Activated T-helper 1 cell treated with anti-CD3 and anti-CD28 coated beads, Interleukin-12 subunit alpha, Interleukin-12 subunit beta, Interleukin-2, Interleukin-4 antibody, amounts not matched to agents 30 ng/mL and 10 ng/mL and 1 ng/mL, durations not matched to agents 14 hours and 24 hours and 36 hours (primary cell): ENCODE results near the gene MCMBP. TPM values are rescaled to one million over a fixed set of nuclear protein-coding genes. Genes with fewer than 3 reads are reported as not detected.
"Not testable (repeated sequence)": the region's sequence is repeated elsewhere in the genome, so short reads cannot be mapped to it uniquely, and the experiment has no call there.

Source experiments
- DNase-seq: peaks from one replicate; pipeline ENCODE4 v3.0.0; 2021; ENCODE audit warnings: low spot score
- H3K27ac Mint-ChIP-seq: one replicate; pipeline ENCODE4 v1.8.0; 2021; ENCODE audit warnings: mild to moderate bottlenecking, mixed read lengths
- H3K27me3 Mint-ChIP-seq: one replicate; pipeline ENCODE4 v1.8.0; 2022; ENCODE audit warnings: mild to moderate bottlenecking, moderate library complexity, mixed read lengths; ENCODE audit not compliant: insufficient read depth
- H3K36me3 Mint-ChIP-seq: one replicate; pipeline ENCODE4 v1.8.0; 2021; ENCODE audit warnings: low read depth, mixed read lengths
- H3K4me1 Mint-ChIP-seq: one replicate; pipeline ENCODE4 v1.8.0; 2021; ENCODE audit warnings: low read depth, mixed read lengths
- H3K4me3 Mint-ChIP-seq: one replicate; pipeline ENCODE4 v1.8.0; 2021; ENCODE audit warnings: mild to moderate bottlenecking, moderate library complexity, mixed read lengths
- H3K9me3 Mint-ChIP-seq: one replicate; pipeline ENCODE4 v1.8.0; 2021; ENCODE audit warnings: mixed read lengths
- intact Hi-C: fragments of 100-400 bp; cut with micrococcal nuclease; formaldehyde crosslinking; loops from one replicate; pipeline ENCODE4 v1.15.1; 2024
- total RNA-seq: library from RNA; stranded (reverse); gene quantifications from 2 replicates; pipeline ENCODE4 v1.2.3, GENCODE V29; 2022

MCMBP gene
- total RNA-seq, 1 donor from 2014 or later = 122 TPM

- Mint-ChIP-seq H3K4me1 (peaks cover 50% of the 10 kb centered on the region), H3K36me3 (peaks cover 20% of the 10 kb centered on the region)
- H3K27me3 Mint-ChIP-seq, H3K9me3 Mint-ChIP-seq, intact Hi-C loops, H3K27ac Mint-ChIP-seq, DNase-seq, H3K4me3 Mint-ChIP-seq: not testable (repeated sequence)
Observed at GRCh38 chr10:119869398-119869797, 3.2 kb downstream of the MCMBP start.

DNA sequence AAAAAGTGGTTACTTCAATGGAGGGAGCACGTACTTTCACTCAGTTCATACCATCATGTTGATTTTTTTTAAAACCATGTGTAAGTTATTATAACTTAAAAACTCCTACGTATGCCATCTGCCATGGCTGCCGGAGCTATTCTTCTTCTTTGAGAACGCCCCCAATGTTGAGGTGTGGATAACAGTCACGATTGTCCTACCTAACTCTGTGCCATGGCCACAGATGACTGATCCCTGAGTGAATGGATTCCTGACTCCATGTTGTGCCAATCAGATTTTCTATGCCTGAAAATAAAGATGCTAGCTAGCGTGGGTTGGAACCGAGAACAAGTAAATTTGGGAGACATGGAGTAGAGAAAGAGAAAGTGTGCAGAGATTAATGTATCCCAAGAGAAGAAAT is 5.3 kb downstream of the MCMBP start:
- no peak for DNase-seq
- Mint-ChIP-seq H3K27ac (no peak overlapping the region), H3K4me1 (peaks cover 55% of the 10 kb centered on the region), H3K4me3 (no peak overlapping the region), H3K9me3 (peaks cover 4% of the 10 kb centered on the region), H3K27me3 (no peaks in the 10 kb centered on the region), H3K36me3 (peaks cover 28% of the 10 kb centered on the region)
- intact Hi-C loops = no loop called here

DNA sequence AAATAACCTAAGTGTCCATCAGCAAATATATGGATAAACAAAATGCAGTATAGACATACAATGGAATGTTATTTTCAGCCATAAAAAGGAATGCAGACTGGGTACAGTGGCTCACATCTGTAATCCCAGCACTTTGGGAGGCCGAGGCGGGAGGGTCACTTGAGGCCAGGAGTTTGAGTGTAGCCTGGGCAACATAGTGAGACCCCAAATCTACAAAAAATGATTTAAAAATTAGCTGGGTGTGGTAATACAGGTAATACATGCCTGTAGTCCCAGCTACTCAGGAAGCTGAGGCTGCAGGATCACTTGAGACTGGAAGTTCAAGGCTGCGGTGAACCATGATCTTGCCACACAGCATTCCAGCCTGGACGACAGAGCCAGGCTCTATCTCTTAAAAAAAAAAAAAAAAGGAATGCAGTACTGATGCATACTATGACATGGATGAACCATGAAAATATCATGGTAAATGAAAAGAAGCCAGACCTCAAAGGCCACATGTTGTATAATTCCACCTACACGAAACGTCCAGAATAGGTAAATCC is 6.9 kb downstream of the MCMBP start:
- Mint-ChIP-seq H3K9me3 (peaks cover 4% of the 10 kb centered on the region), H3K4me3 (no peak overlapping the region), H3K4me1 (peaks cover 55% of the 10 kb centered on the region), H3K36me3 (peaks cover 26% of the 10 kb centered on the region), H3K27me3 (no peaks in the 10 kb centered on the region), H3K27ac (no peak overlapping the region)
- intact Hi-C loops = no loop called here
- no peak for DNase-seq

- peaks cover 63% of the 10 kb centered on the region for H3K4me1 Mint-ChIP-seq
- H3K27ac Mint-ChIP-seq = peak overlapping the region; percentile 52
- no peak for DNase-seq
- intact Hi-C loops = no loop called here
- peaks cover 4% of the 10 kb centered on the region for H3K9me3 Mint-ChIP-seq
- H3K27me3 Mint-ChIP-seq = no peaks in the 10 kb centered on the region
- no peak overlapping the region for H3K4me3 Mint-ChIP-seq
- peaks cover 28% of the 10 kb centered on the region for H3K36me3 Mint-ChIP-seq
Observed at GRCh38 chr10:119863951-119864565, 8.6 kb downstream of the MCMBP start.

DNA sequence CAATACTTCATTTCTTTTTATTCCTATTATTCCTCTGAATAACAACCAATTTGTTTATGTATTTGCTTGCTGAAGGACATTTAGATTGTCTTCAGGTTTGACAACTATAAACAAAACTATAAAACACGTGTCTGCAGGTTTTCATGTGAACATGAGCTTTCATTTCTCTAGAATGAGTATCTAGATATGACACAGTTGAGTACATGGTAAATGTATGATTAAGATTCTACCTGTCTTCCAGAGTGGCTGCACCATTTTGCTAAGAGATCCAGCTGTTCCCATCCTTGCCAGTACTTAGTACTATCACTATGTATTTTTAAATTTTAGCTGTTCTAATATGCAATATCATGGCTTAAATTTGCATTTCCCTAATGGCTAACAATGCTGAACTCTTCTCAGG is 10.1 kb downstream of the MCMBP start:
- intact Hi-C loops = no loop called here
- peaks cover 25% of the 10 kb centered on the region for H3K36me3 Mint-ChIP-seq
- no peak for DNase-seq
- H3K27me3 Mint-ChIP-seq = no peaks in the 10 kb centered on the region
- peaks cover 4% of the 10 kb centered on the region for H3K9me3 Mint-ChIP-seq
- H3K4me1 Mint-ChIP-seq = peaks cover 53% of the 10 kb centered on the region
- no peak overlapping the region for H3K4me3 Mint-ChIP-seq
- no peak overlapping the region for H3K27ac Mint-ChIP-seq

- intact Hi-C loops = no loop called here
- H3K36me3 Mint-ChIP-seq = peaks cover 27% of the 10 kb centered on the region
- no peak for DNase-seq
- no peak overlapping the region for H3K27ac Mint-ChIP-seq
- no peak overlapping the region for H3K4me3 Mint-ChIP-seq
- peaks cover 4% of the 10 kb centered on the region for H3K9me3 Mint-ChIP-seq
- peaks cover 51% of the 10 kb centered on the region for H3K4me1 Mint-ChIP-seq
- no peaks in the 10 kb centered on the region for H3K27me3 Mint-ChIP-seq
Observed at GRCh38 chr10:119860866-119861607, 11.6 kb downstream of the MCMBP start.

DNA sequence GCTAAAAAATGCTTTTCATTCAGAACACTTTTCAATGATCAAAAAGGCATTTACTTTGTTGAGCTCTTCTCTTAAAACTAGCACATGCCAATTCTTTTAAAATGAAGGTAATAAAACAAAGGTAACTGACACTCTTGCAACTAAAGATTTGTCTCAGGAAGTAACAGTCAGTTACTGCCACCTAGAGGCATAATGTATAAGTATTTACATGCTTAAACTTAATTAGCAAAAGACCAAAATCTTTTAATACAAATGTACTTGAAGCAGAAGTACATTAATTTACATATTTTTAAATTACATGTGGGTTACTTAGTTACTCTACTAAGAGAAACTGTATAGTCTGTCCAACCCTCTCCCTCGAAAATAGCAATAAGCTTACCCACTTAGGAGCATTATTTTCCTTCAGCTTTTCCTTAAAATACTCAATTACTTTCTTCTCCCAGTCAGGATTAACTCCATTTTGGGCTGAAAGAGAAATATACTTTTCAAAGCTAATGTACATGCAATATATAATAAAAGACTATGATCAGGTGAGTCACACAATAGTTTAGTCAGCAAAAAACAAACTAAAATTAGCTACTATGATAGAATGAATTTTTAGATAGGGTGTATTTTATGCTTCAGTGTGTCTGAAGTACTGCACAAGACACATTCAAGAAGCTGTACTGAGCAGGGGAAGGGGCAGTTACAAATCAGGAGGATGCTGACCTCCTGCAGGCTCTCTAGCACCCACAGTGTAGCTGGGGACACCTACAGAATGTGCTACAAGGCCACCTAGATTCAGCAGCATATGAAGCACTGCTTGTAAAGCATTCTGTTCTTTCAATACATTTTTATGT is 13.0 kb downstream of the MCMBP start:
- Mint-ChIP-seq H3K4me3 (no peak overlapping the region), H3K27ac (peak overlapping the region; percentile 35), H3K4me1 (peaks cover 45% of the 10 kb centered on the region), H3K9me3 (peaks cover 4% of the 10 kb centered on the region), H3K36me3 (peaks cover 23% of the 10 kb centered on the region), H3K27me3 (no peaks in the 10 kb centered on the region)
- intact Hi-C loops = loop anchor here (1.0 kb wide), 3 partner anchors 13 to 173 kb away; partner anchors contain the start of gene MCMBP
- no peak for DNase-seq

DNA sequence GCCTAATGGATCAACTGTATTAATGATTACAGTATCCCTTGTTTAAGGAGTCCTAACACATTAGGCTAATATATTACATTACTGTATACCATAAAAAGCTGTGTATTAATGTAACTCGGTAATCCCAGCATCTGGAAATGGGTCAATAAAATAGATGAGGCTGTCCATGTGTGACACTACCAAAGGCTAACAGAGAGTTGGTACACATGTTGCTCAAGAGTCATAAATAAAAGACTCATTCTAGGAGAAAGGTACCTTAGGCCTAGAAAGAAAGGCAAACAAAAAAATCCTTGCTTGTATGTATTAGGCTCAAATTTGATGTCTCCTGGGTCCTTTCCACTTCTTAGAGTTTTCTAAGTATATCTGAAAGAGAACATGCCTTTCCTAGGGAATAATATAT is 14.6 kb downstream of the MCMBP start:
- intact Hi-C loops = no loop called here
- no peaks in the 10 kb centered on the region for H3K9me3 Mint-ChIP-seq
- H3K27me3 Mint-ChIP-seq = no peaks in the 10 kb centered on the region
- H3K36me3 Mint-ChIP-seq = peaks cover 18% of the 10 kb centered on the region
- no peak overlapping the region for H3K4me3 Mint-ChIP-seq
- H3K4me1 Mint-ChIP-seq = peaks cover 35% of the 10 kb centered on the region
- H3K27ac Mint-ChIP-seq = no peak overlapping the region
- DNase-seq = no peak

GRCh38 chr10:119853574-119853973 is 19.1 kb downstream of the MCMBP start:
- no peak for DNase-seq
- H3K4me1 Mint-ChIP-seq = no peaks in the 10 kb centered on the region
- no peaks in the 10 kb centered on the region for H3K27me3 Mint-ChIP-seq
- no peak overlapping the region for H3K4me3 Mint-ChIP-seq
- no peaks in the 10 kb centered on the region for H3K9me3 Mint-ChIP-seq
- no peak overlapping the region for H3K27ac Mint-ChIP-seq
- peaks cover 33% of the 10 kb centered on the region for H3K36me3 Mint-ChIP-seq
- intact Hi-C loops = no loop called here

DNA sequence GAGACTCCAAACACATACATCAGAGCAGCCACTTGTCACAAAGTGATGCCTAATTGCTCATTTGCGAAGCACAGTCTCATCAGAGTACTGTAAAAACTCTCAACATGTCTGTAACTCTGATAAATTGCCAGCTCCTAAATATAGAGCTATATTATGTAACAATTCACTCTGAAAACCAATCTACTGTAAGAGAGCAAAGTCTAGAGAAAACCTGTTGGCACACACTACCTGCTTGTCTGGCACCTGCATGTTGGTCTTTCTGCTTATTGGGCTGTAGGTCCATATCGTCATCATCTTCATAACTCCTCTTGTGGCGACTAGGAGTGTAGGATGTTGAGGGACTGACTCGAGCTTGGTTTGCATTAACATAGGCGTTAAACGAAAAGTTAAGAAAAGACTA is 19.8 kb downstream of the MCMBP start:
- Mint-ChIP-seq H3K4me3 (no peak overlapping the region), H3K4me1 (no peaks in the 10 kb centered on the region), H3K36me3 (peaks cover 35% of the 10 kb centered on the region), H3K9me3 (no peaks in the 10 kb centered on the region), H3K27ac (no peak overlapping the region), H3K27me3 (no peaks in the 10 kb centered on the region)
- no peak for DNase-seq
- intact Hi-C loops = no loop called here

GRCh38 chr10:119852277-119852676 is 20.4 kb downstream of the MCMBP start:
- H3K4me1 Mint-ChIP-seq = no peaks in the 10 kb centered on the region
- H3K9me3 Mint-ChIP-seq = no peaks in the 10 kb centered on the region
- intact Hi-C loops = no loop called here
- H3K27me3 Mint-ChIP-seq = no peaks in the 10 kb centered on the region
- no peak for DNase-seq
- no peak overlapping the region for H3K27ac Mint-ChIP-seq
- no peak overlapping the region for H3K4me3 Mint-ChIP-seq
- peaks cover 36% of the 10 kb centered on the region for H3K36me3 Mint-ChIP-seq

- Mint-ChIP-seq H3K9me3 (no peaks in the 10 kb centered on the region), H3K36me3 (peaks cover 39% of the 10 kb centered on the region), H3K27ac (no peak overlapping the region), H3K4me3 (no peak overlapping the region), H3K27me3 (no peaks in the 10 kb centered on the region), H3K4me1 (peaks cover 6% of the 10 kb centered on the region)
- DNase-seq = no peak
- intact Hi-C loops = no loop called here
Observed at GRCh38 chr10:119849944-119850343, 22.7 kb downstream of the MCMBP start.
